Renal cortex interstitium (tissue), 11 donors: ENCODE results near the gene KRTAP10-6. TPM values are rescaled to one million over a fixed set of nuclear protein-coding genes. Genes with fewer than 3 reads are reported as not detected.

Source experiments
- DNase-seq, 11 donors: peaks; one replicate each; pipeline ENCODE4 v3.0.0-alpha.2; 2013; ENCODE audit warnings: low read depth in 9 of 11, low spot score in 4 of 11; ENCODE audit errors: extremely low read depth in 1 of 11
- polyA plus RNA-seq, 3 donors: library from polyadenylated mRNA; unstranded; fragments of 120-200 nt; gene quantifications; one replicate each; pipeline ENCODE4 v1.2.1, GENCODE V29; 2013; ENCODE audit not compliant: insufficient read length in 3 of 3

The KRTAP10-6 gene
- polyA plus RNA-seq, 3 donors, result not detected

DNA sequence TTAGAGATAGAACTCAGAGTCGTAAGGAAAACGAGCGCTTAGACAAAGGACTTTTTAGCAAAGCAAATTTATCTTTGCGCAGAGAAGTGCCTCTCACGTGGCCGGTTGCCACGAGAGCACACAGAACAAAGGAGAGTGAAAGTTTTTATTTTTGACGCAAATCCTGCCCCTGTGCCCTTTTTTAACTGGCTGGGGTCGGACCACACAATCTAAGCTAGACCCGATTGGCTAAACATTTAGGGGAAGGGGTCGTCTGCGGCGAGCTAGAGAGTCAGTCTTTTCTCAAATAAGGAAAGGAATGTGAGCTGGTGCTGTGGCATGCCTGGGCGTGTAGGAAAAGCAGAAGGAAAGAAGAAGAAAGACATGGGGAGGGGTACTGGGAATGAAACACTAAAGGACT is 43.4 kb downstream of the KRTAP10-6 start:
- DNase-seq, result no peak

DNA sequence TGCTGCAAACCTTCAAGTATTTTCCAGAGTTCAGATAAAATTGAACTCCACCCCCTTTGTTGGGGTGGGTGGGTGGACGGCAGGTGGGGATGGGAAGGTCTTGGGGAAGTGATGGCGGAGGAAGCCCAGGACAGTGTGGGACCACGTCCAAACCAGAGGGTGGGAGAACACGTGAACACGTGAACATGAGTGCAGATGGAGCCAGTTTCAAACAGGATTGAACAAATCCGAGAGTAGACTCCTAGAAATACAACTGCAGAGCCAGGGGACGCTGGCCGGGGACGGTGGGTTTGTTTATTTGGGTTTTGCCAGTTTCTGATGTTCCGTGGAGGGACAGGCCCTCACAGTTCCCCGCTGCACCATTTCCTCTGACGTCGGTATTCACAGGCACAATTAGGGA is 43.9 kb downstream of the KRTAP10-6 start:
- DNase-seq, result no peak

DNA sequence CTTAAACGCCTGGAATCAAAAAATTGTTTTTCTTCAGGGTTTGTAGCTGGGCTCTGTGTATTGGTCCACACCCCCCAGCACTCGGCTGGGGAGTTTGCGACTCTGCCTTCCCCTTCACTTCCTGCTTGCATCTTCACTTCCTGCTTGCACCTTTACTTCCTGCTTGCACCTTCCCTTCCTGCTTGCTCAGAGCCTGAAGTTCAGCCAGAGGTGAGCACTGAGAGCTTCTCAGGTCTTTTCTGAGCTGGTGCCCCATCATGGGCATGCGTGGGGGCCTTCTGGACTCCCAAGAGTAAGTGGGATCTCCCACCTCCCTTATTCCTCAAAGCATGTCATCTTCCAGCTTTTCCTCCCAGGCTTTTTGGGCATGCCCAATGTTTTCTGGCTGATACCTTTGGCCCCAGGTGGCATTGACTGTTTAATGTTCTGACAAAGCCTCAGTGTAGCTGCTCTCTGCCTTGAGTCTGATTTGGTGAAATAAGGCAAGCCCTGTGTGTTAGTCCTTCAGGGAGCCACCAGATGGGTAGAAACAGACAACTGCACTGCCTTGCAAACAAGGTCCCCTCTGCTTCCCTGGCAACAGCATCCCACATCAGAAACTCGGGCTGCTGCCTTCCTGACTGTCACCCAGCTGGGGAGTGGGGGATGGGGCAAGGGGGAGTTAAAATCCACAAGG is 44.5 kb downstream of the KRTAP10-6 start:
- DNase-seq, result no peak

DNA sequence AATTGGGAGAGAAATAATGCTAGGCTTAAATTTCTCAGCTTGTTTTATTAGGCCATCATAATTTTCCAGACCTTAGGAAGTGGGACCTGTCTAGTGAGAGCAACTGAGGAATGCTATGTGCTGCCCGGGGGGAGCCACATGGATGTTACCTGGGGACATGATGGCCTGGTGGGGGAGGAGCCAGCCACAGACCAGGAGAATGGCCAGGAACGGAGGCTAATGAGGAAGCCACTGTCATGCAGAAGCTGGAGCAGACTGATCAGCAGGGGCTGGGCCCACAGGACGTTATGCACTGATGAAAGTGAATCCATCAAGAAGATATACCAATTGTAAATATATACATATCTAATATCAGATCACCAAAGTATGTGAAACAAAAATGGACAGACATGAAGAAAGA is 47.7 kb downstream of the KRTAP10-6 start:
- DNase-seq, result no peak

DNA sequence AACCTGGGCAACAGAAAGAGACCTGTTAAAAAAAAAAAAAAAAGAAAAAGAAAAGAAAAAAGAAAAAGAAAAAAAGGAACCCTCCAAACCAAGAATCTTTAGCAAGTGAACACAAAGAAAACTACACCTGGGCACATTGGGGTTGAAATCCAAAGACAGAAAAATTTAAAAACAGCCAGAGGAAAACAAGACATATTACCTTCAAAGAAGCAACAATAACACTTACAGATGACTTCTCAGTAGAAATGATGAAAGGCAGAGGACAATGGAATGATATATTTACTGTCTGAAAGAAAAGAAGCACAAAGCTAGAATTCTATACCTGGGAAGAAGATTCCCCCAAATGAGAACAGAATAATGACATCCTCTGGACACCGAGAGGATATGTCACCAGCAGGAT is 49.6 kb downstream of the KRTAP10-6 start:
- no peak for DNase-seq

Other genes starting within 250 kb of the KRTAP10-6 start
- 1 to 10 TPM in 2 of 3 donors, under 1 TPM in 1; 0.81 to 1.4 (median 1.2) TPM for gene TRPM2, start 238.9 kb downstream of the KRTAP10-6 start, polyA plus RNA-seq
- 1 to 10 TPM; 4.1 to 6.0 (median 5.8) TPM for gene LRRC3, start 137.0 kb downstream of the KRTAP10-6 start, polyA plus RNA-seq
- not detected for gene KRTAP10-1, start 52.3 kb downstream of the KRTAP10-6 start, polyA plus RNA-seq
- not detected for gene KRTAP10-2, start 41.0 kb downstream of the KRTAP10-6 start, polyA plus RNA-seq
- not detected for gene KRTAP10-3, start 33.7 kb downstream of the KRTAP10-6 start, polyA plus RNA-seq
- gene KRTAP10-4, start 18.8 kb downstream of the KRTAP10-6 start, polyA plus RNA-seq, result not detected
- gene KRTAP10-5, start 11.9 kb downstream of the KRTAP10-6 start, polyA plus RNA-seq, result not detected
- not detected for gene KRTAP10-7, start 8.1 kb upstream of the KRTAP10-6 start, polyA plus RNA-seq
- not detected for gene KRTAP10-8, start 19.6 kb upstream of the KRTAP10-6 start, polyA plus RNA-seq
- gene KRTAP10-9, start 34.6 kb upstream of the KRTAP10-6 start, polyA plus RNA-seq, result not detected
- not detected for gene KRTAP10-10, start 44.9 kb upstream of the KRTAP10-6 start, polyA plus RNA-seq
- not detected for gene KRTAP10-11, start 53.9 kb upstream of the KRTAP10-6 start, polyA plus RNA-seq
- not detected for gene KRTAP12-4, start 62.2 kb upstream of the KRTAP10-6 start, polyA plus RNA-seq
- not detected for gene KRTAP12-3, start 65.4 kb upstream of the KRTAP10-6 start, polyA plus RNA-seq
- gene KRTAP12-2, start 74.4 kb upstream of the KRTAP10-6 start, polyA plus RNA-seq, result not detected
- gene KRTAP12-1, start 89.7 kb upstream of the KRTAP10-6 start, polyA plus RNA-seq, result not detected
- gene KRTAP10-12, start 104.7 kb upstream of the KRTAP10-6 start, polyA plus RNA-seq, result not detected
- gene TSPEAR, start 119.1 kb upstream of the KRTAP10-6 start, polyA plus RNA-seq, result 1 to 10 TPM in 1 of 3 donors, under 1 TPM in 2; 0.82 to 1.5 (median 0.89) TPM
- gene UBE2G2, start 209.3 kb upstream of the KRTAP10-6 start, polyA plus RNA-seq, result 100 to 1,000 TPM in 1 of 3 donors, 10 to 100 TPM in 2; 82.1 to 132 (median 83.4) TPM
- gene SUMO3, start 225.6 kb upstream of the KRTAP10-6 start, polyA plus RNA-seq, result 100 to 1,000 TPM in 2 of 3 donors, 10 to 100 TPM in 1; 93.3 to 123 (median 115) TPM